AG08395 (cell line): Measurements from ENCODE around the gene ENOX1.

ENCODE experiments used
- DNase-seq: peaks from one replicate; pipeline ENCODE4 v3.0.0; 2012; ENCODE audit warnings: mixed read lengths, low spot score

ENOX1 gene

DNA sequence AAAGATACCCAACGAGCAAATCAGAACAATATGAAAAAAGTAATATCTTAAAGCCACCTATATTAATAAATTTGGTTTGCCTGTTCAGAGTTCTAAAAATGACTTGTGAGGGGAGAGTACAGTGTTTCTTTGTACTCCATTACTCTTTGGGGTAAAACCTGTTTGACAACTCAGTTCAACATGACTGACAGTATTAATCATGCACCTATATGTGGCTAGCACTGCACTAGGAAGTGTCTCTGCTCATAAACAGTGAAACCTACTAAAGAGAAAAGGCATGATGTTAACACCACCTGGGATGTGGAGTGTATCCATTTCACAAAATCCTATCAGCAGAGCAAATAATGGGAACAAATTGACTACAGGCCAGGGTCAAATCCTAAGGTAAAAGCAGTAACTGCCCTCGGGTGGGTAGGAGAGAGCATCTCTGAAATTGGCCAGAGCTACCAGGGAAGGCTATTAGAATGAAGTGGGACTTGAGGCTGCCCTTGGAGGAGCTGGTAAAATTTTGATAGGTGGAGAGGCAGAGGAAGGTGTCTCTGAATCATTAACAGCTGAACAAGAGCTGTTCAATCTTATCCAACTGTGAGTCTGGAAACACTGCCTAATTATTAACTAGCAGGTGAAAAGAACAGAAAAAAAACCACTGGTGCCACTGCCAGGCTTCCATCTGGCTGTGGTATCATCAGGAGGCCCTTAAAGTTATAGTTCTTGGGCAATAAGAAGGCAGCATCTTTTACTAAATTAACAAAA, 398.3 kb downstream of the ENOX1 start:
- DNase-seq: no peak

DNA sequence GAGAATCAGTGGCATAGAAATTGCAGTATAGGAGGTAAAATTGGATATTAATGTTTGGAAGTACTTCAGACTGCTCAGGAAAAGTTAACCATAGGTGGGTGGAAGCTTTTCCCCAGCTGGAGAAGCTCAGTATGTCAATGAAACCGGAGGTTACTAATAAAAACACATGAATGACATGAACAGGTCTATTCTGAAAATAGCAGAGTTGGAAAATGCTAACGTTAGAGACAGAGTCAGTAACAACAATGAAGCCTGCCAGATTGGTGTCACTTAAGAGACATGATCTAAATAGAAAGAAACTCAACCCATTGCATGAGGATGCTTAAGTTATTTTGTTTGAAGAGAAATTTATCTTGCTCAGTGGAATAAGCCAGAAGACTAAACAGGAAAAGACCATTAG, 398.9 kb downstream of the ENOX1 start:
- no peak for DNase-seq

DNA sequence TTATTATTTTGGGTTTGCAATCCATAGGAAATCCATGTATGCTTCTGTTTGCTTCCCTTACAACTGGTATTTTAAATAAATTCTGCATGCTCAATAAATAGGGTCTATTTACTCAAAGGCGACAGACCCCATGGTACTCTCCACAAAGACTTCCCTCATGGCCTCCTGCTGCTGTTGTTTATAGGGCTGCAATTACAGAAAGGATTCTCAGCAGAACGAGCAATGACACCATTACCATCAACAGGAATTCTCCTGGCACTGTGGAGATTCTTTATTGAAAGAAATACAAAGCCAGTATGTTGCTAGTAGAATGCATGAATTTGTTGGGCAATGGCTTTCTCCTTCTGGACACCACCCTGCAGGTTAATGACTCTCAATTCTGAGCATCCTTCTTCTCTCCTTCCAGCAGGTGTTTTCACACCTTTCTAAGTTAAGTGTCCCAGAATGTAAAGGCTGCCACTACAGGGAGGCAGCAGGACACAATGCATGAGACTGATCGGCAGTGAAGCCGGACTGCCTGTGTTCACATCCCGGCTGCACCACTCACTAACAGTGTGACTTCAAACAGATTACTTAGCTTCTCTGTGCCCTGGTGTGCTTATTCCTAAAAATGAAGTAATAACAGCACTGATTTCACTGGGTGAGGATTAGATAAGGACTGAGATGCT, 403.1 kb downstream of the ENOX1 start:
- no peak for DNase-seq

DNA sequence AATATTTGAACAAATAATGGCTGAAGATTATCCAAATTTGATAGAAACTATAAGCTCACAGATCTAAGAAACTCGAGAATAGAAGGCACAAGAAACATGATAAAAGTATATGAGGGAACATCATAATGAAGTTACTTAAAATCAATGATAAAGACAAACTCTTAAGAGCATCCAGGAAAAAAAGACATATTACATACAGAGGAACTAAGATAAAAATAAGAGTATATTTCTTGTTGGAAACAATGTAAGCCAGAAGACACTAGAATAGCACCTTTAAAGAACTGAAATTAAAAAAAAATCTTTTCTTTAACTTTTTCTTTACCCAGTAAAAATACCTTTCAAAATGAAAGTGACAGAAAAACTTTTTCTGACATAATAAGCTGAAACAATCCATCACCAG, 407.0 kb downstream of the ENOX1 start:
- no peak for DNase-seq

DNA sequence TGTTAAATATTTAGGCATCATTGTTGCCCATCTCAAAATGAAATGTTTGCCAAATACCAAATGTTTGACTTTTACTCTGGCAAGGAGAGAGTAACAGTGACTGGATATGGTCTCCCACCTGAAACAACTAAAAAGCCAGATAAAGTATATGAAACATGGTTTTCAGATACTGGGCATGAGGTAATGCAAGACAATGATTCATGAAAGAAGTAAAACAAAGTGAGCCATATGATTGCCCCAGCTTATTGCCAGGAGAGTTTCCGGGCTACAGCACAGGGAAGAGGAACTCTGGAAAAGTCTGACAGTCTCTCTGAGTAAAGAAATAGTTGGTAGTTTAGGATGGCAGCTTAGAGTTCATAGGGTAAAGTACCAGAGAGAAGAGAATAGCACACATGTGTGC, 408.8 kb downstream of the ENOX1 start:
- no peak for DNase-seq

DNA sequence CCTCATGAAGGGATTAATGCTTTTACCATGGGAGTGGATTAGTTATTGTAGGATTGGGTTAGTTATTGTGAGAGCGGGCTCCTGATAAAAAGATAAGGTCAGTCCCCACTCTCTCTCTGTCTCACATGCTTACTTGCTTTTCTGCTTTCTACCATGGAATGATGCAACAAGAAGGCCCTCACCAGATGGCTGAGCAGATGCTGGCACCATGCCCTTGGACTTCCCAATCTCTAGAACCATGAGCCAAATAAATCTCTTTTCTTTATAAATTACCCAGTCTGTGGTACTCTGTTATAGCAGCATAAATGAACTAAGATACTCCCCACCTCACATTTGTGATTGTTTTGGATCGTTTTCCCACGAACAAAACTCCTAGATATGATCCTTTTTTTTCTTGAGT, 409.6 kb downstream of the ENOX1 start:
- DNase-seq: no peak

DNA sequence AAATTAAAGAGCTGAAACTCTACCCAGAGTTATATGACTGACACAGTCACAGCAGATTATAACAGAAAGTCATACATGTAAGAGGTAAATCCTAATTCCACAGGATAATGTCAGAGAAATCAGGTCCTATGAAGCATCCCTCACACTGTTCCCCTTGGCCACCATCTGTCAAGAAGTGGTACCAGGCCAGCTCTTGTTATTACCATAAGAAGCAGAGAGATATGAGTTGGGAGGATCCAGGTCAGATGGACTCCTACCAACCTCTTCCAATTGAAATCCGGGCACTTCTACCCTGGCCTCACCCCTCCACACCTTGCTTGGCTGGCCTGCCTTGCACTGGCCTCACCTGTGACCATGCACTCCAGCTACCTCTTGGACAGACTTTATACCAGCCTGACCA, 410.2 kb downstream of the ENOX1 start:
- no peak for DNase-seq

DNA sequence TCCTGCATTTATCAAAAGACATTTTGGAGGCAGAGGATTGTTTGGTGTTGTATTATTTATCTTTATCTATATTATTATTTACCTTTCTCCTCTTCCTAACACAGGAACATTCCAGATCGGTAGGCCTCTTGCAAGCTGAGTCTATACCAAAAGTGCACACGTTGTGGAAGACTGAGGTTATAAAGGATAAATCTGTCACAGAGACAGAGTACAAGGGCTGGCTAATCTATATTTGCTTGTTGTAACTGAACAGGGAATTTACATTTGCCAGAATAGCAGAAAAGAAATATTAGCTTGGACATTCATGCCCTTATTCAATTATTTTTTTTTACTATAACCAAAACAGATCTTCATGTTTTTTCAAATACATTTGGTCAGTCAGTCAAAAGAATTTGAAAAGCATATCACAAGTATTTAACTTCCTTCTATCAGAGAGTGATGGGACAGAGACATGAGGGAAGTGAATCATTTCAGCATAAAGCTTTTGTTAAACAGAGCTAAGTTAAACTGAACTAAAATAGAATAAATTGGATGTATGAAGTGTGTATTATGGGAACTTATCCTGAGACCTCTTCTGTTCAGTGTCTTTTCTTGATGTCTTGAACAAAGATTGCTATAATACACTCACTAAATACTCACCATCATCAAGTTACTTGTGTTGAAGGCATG, 410.8 kb downstream of the ENOX1 start:
- no peak for DNase-seq

DNA sequence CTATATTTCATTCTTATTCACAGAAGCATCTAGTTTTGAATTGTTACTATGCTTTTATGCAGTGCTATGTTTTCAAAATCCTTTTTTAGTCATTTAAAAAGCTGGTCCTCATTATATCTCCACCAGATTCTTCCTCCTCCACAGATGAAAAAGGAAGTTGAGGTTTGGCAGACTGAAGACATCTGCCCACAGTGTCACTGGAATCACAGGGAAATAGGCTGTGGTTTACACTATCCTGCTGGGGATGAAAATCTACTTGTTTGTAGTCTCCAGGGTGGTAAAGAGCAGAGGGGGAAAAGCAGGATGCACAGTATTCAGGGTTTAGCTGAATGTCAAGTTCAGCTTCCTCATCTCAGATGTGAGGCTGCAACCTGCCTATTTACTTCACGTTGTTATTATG, 412.2 kb downstream of the ENOX1 start:
- DNase-seq: peak; percentile 83

DNA sequence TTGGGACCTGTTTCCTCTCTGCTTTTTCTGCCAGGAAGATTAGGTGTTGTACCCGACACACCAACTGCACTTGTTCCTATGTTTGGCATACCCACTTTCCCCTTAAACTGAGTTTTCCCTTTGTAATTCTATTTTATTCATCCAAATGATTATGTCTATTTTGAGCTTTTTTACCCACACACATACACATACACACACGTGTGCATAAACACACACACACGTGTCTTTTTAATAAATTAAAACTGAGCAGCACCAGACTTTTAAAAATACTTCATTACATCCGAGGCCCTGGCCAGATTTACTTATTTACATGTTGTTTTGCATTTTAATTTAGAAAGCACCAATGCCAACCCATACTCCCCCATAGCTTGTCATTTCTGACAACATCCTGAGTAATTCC, 413.4 kb downstream of the ENOX1 start:
- no peak for DNase-seq

DNA sequence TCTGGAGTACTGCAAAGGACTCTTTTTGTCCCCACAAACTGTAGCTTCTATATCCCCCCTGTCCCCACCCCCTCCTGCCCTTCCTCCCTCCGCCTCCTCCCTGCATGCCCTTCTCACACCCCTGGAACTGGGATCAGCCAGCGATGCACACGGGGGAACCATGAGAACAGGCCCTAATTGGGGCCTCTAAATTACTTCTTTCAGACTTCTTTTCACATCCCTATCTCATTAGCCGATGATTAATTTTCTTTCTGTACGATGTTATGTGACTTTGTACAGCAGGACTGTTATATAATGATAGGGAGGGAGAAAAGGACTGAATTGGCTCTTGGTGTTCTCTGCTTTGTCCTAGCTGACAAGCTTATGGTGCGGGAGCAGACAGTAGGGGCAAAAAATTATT, 415.9 kb downstream of the ENOX1 start:
- no peak for DNase-seq

DNA sequence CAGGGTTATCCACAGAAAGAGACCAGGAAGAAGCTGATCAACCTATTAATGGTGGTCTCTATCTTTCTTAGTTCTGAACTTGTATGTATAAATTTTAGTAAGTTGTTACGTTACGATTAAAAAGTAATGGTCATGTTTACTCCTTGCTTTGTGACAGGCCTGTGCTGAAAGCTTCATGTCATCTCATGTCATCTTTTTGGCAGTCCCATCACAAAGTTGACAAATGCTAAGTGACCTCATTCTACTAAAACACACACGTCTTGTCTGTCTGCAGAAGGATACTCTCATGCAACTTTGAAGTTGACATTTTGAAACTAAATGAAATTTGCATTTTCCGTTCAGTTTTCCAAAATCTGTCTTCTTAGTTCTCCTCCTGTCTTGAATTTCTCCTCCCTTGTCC, 417.5 kb downstream of the ENOX1 start:
- DNase-seq: no peak

DNA sequence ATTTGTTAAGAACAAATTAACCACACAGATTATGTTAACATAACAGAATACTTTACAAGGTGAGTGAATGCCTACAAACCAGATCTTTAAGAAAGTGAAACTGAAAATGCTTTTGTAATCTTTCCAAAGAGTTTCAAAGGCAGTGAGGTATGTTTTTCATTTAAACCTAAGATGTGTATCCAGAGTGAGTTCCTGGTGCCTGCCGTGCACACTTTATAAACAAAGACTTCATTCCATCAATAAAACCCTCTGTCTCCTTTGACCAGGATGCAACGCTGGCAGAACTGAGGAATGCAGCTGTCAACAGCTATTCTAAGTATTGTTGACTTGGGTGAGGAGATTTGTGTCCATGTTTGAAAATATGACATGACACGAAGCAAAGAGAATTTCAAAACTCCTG, 418.8 kb downstream of the ENOX1 start:
- DNase-seq: peak; percentile 8

DNA sequence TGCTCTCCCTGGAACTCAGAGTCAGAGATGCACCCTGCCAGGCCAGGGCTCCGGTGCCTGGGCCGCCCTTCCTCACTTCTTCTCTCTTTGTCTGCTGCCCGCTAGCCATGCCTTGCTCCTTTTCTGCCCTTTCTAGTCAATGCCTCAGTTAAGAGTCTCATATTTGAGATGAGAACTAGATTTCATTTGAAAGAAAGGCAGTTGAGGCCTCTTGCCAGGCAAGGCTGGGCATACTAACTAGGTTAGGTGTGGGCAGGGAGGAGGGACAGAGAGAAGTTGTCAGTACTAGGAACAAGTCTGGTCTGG, 421.8 kb downstream of the ENOX1 start:
- DNase-seq: no peak

DNA sequence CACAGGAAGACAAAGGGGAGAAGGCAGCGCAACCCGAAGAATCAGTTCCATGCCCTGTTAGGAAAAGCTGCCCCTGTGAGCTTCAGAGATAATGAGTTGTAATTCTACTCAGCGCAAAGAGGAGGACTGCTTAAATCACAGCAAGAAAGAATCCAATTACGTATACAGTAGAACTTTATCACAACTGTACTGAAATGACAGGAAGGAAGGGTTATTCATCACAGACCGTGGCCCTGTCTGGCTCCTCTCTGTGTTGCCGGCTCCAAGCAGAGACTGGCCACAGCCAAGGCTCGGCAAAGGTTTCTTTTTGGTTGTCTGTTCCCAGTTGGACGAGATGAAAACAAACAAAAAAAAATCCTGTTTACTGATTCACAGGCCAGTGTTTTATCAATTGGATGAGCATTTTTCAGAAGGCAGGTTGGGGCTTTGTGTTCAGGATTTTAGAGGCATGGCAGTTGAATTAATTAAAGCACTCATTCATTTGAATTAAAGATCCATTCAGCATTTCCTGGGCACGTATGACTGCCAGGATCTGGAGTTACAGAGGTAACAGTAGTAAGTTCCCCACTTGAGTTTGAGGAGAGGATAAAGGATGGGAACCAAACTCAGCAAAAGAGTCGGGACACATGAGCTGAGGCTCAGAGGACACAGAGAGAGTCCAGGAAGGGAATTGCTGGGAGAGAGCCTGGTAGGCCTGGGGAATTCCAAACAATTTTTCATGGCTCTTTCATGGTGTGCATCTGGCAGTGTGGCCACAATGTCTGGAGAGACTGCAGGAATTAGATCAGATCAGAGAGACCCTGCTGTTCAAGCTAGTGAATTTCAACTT, 422.3 kb downstream of the ENOX1 start:
- peak; percentile 43 for DNase-seq

DNA sequence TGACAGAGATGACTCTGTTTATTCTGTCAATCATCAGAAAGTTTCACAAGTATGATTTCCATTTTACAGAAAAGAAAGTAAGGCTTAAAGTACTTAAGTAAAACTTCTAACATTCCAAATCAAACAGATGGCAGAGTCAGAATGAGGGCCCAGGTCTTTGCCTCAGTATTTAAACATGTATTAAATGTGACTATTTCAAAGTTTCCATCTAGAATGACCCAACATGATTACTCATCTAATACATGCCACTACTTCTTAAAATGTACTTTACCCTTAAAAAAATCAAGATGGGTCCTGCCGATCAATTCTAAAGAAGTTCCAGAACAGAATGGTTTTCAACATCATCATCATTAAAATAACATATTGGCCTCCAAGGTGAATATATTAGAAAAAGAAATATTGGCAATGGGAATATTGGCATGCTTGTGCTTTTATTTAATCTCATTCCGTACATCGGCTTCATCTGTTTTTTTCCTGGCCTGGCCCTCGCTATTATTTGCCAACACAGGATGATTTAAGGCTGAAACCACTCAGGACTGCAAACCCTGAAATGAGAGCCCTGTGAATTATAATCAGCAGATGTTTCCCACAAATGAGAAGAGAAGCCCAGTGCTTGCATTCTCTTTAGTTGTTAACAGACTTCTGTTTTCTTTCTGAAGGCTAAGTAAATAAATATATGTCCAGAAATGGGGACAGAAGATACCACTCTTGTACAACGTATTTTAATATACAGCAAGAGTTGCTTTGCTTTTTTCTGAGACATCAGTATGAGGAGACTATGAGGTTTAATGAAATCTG, 423.4 kb downstream of the ENOX1 start:
- DNase-seq: peak; percentile 23

DNA sequence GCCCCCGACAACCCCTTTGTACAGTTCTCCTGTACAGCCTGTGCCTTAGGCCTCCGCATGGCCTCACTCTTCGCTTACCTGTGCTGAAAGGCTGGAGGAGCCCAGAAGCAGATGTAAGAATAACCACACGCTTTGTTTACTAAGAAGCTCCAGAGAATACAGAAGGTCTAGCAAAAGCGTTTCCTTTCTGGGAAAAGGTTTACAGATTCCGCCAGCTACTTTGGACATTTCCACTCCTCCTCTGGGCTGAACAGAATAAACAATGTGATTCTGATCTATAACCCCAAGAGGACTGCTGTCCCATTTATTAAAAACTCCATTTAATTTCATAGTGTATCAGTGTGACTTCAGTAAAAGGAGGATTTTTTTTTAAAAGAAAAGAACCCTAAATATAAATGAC, 424.2 kb downstream of the ENOX1 start:
- no peak for DNase-seq

DNA sequence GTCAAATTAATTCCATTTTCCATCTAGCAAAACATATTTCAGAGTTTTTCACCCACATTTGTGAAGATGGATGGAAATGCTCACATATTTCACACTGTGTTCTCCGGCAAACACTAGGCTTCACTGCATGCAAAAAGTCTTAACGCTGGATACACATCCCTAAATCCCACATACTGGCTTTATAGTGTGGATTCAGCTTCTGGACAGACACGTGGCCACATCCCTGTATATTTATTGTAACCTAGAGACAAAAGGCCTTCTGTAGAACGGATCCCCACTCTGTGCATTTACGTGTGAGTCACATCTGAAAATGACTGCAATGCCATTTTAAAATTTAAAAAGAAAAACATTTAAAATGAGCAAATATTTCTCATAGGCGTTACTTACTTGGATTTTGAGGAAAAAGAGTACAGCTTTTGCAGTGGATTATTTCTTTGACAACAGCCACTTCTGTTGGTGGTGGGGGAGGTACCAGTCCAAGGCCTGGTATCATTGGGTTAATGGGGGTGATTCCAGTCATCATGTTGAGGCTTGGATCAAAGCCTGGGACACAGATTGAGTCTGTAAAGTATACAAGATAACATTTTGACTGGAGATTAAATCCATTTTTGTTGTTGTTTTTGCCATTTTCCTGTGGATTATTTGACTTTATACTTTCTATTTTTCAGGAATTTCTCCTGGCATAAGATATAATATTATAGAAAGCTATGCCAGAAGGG, 425.7 kb downstream of the ENOX1 start:
- DNase-seq: no peak

DNA sequence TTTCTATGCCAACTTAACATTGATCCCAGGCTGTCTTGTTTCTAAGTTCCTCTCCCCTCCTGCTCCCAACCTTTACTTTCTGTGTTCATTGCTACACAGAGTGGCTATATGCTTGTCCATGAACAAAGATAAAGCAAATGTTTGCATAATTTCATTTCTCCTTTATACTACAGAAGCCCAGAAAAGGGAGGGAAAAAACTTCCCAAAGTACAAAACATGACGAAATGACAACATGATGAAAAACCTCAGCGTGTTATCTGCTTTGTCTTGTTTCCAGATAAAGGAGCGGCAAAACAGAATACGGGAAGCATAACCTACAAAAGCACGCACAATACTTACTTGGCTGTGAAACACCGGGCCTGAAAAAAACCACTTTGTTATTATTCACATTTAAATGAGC, 426.6 kb downstream of the ENOX1 start:
- no peak for DNase-seq

DNA sequence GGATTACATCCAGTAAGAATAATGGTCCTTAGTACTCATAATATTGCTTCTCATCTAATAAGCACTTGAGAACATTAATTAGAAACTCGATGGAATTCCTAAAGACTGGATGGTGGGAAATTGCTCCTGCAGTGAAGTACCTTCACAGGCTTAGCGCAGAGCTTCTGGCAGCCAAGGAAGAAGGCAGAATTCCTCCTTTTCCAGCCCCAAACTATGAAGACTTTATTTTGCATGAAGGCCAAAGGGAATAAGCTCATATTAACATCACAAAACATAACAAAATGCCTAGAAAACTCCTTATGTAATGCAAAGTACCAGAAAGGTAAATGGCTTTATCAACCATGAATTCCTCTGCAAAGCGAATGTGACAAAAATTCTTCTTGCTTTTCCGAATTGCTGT, 427.2 kb downstream of the ENOX1 start:
- DNase-seq: no peak

DNA sequence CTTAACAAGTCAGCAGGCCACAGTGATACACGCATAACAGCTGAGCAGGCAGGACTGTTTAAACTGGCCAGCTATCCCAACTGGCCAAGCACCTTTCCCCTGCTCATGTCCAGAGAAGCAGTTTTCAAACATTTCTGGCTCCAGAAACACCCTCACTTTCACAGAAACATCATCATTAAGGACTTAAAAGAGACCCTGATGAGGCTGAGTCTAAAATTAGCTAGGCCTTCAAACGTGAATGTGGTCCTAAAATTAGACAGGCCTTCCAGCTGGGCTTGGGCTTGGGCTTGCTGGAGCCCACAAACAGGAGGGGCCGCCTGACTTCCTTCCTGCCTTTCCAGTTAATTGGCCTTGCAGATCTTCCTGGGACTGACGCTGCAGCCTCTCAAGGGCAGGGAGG, 429.2 kb downstream of the ENOX1 start:
- no peak for DNase-seq
